Hair follicular keratinocyte (primary cell): ENCODE measurements around the gene DTX2. TPM values are rescaled to one million over a fixed set of nuclear protein-coding genes. Genes with fewer than 3 reads are reported as not detected.

Experiments used
- total RNA-seq: library from RNA; depleted of rRNA; stranded (reverse); fragments of >200 nt; gene quantifications from 2 replicates; pipeline ENCODE4 v1.2.3, GENCODE V29; 2015

DTX2 gene
- 39.7 and 53.5 TPM in 2 replicates for total RNA-seq

GRCh38 chr7:76461464-76462101, at the start of gene DTX2:
DTX2 (plus strand) TSS chr7:76461709; CDS start chr7:76480510, 18,801 bp downstream.

GRCh38 chr7:76424413-76425111, 36.9 kb upstream of the DTX2 start, which contains the start of gene ZP3:
ZP3 (plus strand) TSS chr7:76424950; CDS start chr7:76424965, 15 bp downstream.

GRCh38 chr7:76509931-76510877, 48.7 kb downstream of the DTX2 start, which contains the start of gene UPK3B:
UPK3B (plus strand) TSS chr7:76510552; CDS start chr7:76510653, 101 bp downstream.

GRCh38 chr7:76543197-76543596, 81.7 kb downstream of the DTX2 start, which contains the start of gene SPDYE16:
SPDYE16 (minus strand) TSS chr7:76543297; CDS start chr7:76541459, 1,838 bp downstream.

Other genes starting within 250 kb of the DTX2 start
- 350 and 375 TPM in 2 replicates for gene HSPB1, start 159.0 kb upstream of the DTX2 start, total RNA-seq
- 65.1 and 66.2 TPM in 2 replicates for gene YWHAG, start 102.7 kb upstream of the DTX2 start, total RNA-seq
- 0.87 and 4.1 TPM in 2 replicates for gene SSC4D, start 52.0 kb upstream of the DTX2 start, total RNA-seq
- 10.9 and 17.1 TPM in 2 replicates for gene ZP3, start 36.8 kb upstream of the DTX2 start, total RNA-seq
- 1.4 and 3.4 TPM in 2 replicates for gene UPK3B, start 48.8 kb downstream of the DTX2 start, total RNA-seq
- not detected in 2 replicates for gene SPDYE16, start 81.6 kb downstream of the DTX2 start, total RNA-seq
- gene POMZP3, start 165.6 kb downstream of the DTX2 start, total RNA-seq = 6.2 and 6.5 TPM in 2 replicates